ENCODE results near the gene SCP2. TPM values are rescaled to one million over a fixed set of nuclear protein-coding genes. Genes with fewer than 3 reads are reported as not detected.

The SCP2 gene
- total and polyA plus RNA-seq, 9 donors: 69.7 to 85.3 (median 75.2) TPM

DNA sequence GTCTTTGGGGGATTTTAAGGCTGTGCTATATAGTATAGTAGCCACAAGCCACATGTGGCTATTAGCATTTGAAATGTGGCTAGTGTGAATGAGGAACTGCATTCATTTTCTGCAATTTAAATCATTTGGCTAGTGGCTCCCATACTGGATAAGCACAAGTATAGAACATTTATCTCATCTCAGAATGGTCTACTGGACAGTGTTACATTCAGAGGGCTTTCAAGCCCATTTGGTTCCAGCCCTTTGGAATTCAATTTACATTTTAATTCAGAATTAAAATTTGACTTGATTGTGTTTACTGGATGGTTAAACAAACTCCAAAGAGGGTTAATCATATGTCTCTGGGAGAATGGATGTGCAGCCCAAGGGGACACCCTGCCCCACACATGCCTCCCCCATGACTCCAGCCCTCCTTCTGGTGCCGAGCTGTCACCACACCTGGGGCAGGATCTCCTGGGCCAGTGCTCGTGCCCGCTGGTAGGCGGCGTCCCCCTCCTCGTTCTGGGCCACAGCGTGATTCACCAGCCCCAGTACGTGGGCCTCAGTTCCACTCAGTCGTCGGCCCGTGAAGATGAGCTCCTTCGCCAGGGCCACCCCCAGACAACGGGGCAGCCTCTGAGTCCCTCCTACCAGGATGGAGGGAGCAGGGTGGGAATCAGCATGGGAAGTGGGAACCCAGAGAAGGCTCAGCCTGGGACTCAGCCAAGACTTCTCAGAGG, 22.7 kb upstream of the SCP2 start:
- Histone ChIP-seq H3K4me1 (ENCODE audit: control insufficient read depth, insufficient read depth, low read length) (peaks cover 18% of the 10 kb centered on the region), H3K36me3 (ENCODE audit: control insufficient read depth, insufficient read depth, low read length) (no peaks in the 10 kb centered on the region), H3K27ac (ENCODE audit: low read length) (peak overlapping the region; percentile 85), H3K4me3 (ENCODE audit: low read length) (no peak overlapping the region), H3K9me3 (replicated peaks; ENCODE audit: control insufficient read depth, low read depth, low read length) (no peaks in the 10 kb centered on the region), H3K27me3 (ENCODE audit: control insufficient read depth, insufficient read depth, low read length) (no peaks in the 10 kb centered on the region)
- no peak for DNase-seq
- WGBS (ENCODE audit: insufficient coverage): 90% methylated on average over 7 of the region's 13 CpGs

DNA sequence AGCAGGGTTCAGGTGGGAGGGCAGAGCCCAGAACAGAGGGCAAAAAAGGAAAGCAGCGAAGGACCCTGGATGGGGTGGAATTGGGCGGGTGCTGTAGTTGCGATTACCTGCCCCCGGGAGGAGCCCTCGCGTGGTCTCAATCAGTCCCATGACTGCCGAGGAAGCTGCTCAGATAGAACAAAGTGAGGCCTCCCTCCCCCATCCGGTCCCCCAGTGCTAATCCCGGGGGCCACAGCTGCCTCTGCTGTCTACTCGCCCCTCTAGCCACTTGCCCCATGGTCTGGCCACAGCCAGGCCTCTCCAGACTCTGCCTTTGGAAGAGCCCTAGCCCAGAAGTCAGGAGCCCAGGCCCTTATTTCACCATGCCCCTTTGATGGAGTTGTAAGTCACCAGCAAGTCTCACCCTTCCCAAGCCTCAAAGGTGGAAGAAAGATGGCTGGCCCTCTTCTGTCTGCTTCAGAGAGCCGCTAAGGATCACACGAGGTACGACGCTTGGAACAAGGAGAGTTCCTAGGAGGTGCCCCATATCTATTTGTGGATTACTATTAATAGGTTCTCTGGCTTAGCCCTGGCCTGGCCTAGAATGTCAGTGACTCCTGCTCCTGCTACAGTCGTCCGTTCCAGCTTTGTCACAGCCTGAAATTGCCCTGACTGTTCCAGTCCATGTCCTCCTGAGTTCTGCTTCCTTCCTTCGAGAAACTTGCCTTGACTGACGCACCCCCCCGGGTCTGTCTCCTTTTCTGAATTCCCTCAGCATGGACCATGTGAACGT, 22.0 kb upstream of the SCP2 start:
- H3K27ac ChIP-seq (ENCODE audit: low read length): peak overlapping the region; percentile 85
- no peak overlapping the region for H3K4me3 ChIP-seq (ENCODE audit: low read length)
- no peaks in the 10 kb centered on the region for H3K36me3 ChIP-seq (ENCODE audit: control insufficient read depth, insufficient read depth, low read length)
- 50% methylated on average over 12 of the region's 20 CpGs for WGBS (ENCODE audit: insufficient coverage)
- H3K27me3 ChIP-seq (ENCODE audit: control insufficient read depth, insufficient read depth, low read length): no peaks in the 10 kb centered on the region
- peak; percentile 63 for DNase-seq
- H3K9me3 ChIP-seq (replicated peaks; ENCODE audit: control insufficient read depth, low read depth, low read length): no peaks in the 10 kb centered on the region
- H3K4me1 ChIP-seq (ENCODE audit: control insufficient read depth, insufficient read depth, low read length): peaks cover 18% of the 10 kb centered on the region

DNA sequence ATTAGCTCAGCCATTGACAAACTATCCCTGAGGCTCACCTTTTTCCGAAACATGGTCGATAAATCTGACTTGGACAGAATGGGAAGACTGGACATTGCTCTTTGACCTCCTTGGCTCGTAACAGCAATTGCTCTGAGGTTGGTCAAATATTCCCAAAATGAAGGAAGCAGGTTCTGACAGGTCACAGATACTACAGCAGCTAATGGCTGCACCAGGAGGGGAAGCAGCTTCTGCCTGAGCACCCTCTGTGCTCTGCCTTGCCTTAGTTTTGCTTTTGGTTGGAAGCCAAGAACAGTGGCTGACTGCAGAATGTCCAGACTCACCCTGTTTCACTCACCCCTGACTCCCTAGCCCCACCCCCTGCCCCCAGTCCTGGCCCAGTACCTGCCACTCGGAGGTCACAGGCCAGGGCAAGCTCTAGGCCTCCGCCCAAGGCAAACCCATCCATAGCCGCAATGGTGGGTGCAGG, 20.9 kb upstream of the SCP2 start:
- WGBS (ENCODE audit: insufficient coverage): 87% methylated on average over 5 of the region's 6 CpGs
- Histone ChIP-seq H3K4me1 (ENCODE audit: control insufficient read depth, insufficient read depth, low read length) (peaks cover 18% of the 10 kb centered on the region), H3K9me3 (replicated peaks; ENCODE audit: control insufficient read depth, low read depth, low read length) (no peaks in the 10 kb centered on the region), H3K4me3 (ENCODE audit: low read length) (no peak overlapping the region), H3K36me3 (ENCODE audit: control insufficient read depth, insufficient read depth, low read length) (no peaks in the 10 kb centered on the region), H3K27me3 (ENCODE audit: control insufficient read depth, insufficient read depth, low read length) (no peaks in the 10 kb centered on the region), H3K27ac (ENCODE audit: low read length) (peak overlapping the region; percentile 83)
- no peak for DNase-seq

DNA sequence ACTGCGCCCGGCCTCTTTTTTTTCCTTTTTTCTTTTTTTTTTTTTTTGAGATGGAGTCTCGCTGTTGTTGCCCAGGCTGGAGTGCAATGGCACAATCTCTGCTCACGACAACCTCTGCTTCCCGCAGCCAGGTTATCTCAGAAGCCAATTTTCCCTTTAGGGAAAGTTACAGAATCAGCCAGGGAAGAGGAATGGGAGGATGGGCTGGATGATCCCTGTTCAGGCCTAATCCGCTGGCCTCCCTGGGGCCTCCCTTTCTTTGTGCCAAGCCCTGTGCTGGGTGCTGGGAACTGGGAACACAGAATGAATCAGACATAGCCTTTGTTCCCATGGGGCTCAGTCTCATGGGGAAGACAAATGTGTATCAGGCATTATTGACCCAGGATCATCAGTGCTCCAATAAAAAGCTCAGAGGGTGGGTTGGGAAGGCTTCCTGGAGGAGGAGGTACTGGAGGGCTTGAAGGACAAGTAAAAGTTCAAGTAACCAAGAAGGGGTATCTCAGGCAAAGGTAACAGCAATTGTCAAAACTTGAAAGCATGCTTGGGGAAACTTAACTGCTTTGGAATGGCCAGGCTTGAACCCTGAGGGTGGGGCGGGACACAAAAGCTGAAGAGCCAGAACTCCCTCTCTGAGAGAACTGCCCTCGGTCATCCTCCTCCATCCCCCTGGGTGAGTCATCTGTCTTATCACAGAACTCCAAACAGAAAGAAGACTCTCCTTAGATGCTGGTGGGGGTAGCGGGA, 19.8 kb upstream of the SCP2 start:
- no peaks in the 10 kb centered on the region for H3K27me3 ChIP-seq (ENCODE audit: control insufficient read depth, insufficient read depth, low read length)
- H3K27ac ChIP-seq (ENCODE audit: low read length): no peak overlapping the region
- peaks cover 18% of the 10 kb centered on the region for H3K4me1 ChIP-seq (ENCODE audit: control insufficient read depth, insufficient read depth, low read length)
- 86% methylated on average over 8 of the region's 9 CpGs for WGBS (ENCODE audit: insufficient coverage)
- H3K36me3 ChIP-seq (ENCODE audit: control insufficient read depth, insufficient read depth, low read length): no peaks in the 10 kb centered on the region
- no peak overlapping the region for H3K4me3 ChIP-seq (ENCODE audit: low read length)
- no peak for DNase-seq
- no peaks in the 10 kb centered on the region for H3K9me3 ChIP-seq (replicated peaks; ENCODE audit: control insufficient read depth, low read depth, low read length)

DNA sequence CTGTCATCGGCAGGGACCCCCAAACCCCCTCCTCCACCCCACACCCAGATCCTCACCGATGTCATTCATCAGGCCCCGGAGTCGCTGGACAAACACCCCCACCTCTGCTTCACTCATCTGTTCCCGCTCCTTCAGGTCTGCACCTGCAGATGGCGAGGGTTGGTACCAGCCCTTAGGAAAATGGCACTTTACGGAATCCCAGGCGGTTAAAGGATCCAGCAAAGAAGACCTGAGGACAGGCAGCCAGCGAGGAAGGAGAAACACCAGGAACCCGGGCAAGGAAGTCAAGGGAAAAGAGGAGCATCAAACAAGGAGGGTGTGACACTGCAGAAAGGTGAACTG, 19.3 kb upstream of the SCP2 start:
- DNase-seq: no peak
- Histone ChIP-seq H3K9me3 (replicated peaks; ENCODE audit: control insufficient read depth, low read depth, low read length) (no peaks in the 10 kb centered on the region), H3K27me3 (ENCODE audit: control insufficient read depth, insufficient read depth, low read length) (no peaks in the 10 kb centered on the region), H3K36me3 (ENCODE audit: control insufficient read depth, insufficient read depth, low read length) (no peaks in the 10 kb centered on the region), H3K4me1 (ENCODE audit: control insufficient read depth, insufficient read depth, low read length) (peaks cover 18% of the 10 kb centered on the region), H3K27ac (ENCODE audit: low read length) (no peak overlapping the region), H3K4me3 (ENCODE audit: low read length) (no peak overlapping the region)
- WGBS (ENCODE audit: insufficient coverage): 82% methylated on average over 9 of the region's 10 CpGs

DNA sequence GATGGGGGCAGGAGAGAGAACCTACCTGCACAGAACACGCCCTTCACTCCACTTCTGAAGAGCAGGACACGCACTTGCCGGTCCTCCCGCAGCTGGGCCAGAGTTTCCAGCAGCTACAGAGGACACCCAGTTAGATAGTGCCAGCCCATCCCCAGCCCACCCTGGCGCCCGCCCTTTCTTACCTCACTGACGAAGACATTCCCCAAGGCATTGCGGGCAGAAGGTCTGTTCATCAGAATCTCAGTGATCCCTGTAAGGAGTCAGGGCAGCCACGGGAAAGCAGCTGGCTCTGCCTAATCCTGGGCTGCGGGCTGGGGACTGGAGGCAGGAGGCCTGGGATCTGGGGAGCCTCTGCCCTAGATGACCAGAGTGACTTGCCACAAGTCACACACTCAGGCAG, 15.5 kb upstream of the SCP2 start:
- Histone ChIP-seq H3K4me1 (ENCODE audit: control insufficient read depth, insufficient read depth, low read length) (no peaks in the 10 kb centered on the region), H3K27ac (ENCODE audit: low read length) (no peak overlapping the region), H3K36me3 (ENCODE audit: control insufficient read depth, insufficient read depth, low read length) (peaks cover 5% of the 10 kb centered on the region), H3K4me3 (ENCODE audit: low read length) (no peak overlapping the region), H3K27me3 (ENCODE audit: control insufficient read depth, insufficient read depth, low read length) (no peaks in the 10 kb centered on the region), H3K9me3 (replicated peaks; ENCODE audit: control insufficient read depth, low read depth, low read length) (no peaks in the 10 kb centered on the region)
- 90% methylated on average over 8 of the region's 10 CpGs for WGBS (ENCODE audit: insufficient coverage)
- DNase-seq: no peak

DNA sequence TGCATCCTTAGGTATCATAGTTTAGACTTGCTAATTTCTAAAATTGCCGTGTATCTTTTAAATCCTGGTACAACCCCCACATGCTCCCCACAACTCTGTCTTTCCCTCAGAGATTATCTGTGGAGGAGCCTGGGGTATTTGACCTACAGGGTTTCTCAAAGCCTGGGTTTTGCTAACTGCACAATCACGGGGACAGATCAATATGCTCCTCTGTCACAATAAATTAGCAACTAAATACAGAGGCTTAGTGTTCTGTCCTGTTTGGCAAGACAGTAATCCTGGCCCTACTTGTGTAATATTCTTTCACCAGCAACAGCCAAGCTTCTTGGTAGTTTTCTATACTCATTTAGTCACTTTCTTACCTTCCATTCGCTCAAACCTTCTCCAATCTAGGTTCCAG, 14.1 kb upstream of the SCP2 start:
- H3K27me3 ChIP-seq (ENCODE audit: control insufficient read depth, insufficient read depth, low read length): no peaks in the 10 kb centered on the region
- no peak overlapping the region for H3K4me3 ChIP-seq (ENCODE audit: low read length)
- no peaks in the 10 kb centered on the region for H3K4me1 ChIP-seq (ENCODE audit: control insufficient read depth, insufficient read depth, low read length)
- DNase-seq: no peak
- peaks cover 5% of the 10 kb centered on the region for H3K36me3 ChIP-seq (ENCODE audit: control insufficient read depth, insufficient read depth, low read length)
- no peaks in the 10 kb centered on the region for H3K9me3 ChIP-seq (replicated peaks; ENCODE audit: control insufficient read depth, low read depth, low read length)
- no peak overlapping the region for H3K27ac ChIP-seq (ENCODE audit: low read length)
- 90% methylated on average over 2 of the region's 3 CpGs for WGBS (ENCODE audit: insufficient coverage)

DNA sequence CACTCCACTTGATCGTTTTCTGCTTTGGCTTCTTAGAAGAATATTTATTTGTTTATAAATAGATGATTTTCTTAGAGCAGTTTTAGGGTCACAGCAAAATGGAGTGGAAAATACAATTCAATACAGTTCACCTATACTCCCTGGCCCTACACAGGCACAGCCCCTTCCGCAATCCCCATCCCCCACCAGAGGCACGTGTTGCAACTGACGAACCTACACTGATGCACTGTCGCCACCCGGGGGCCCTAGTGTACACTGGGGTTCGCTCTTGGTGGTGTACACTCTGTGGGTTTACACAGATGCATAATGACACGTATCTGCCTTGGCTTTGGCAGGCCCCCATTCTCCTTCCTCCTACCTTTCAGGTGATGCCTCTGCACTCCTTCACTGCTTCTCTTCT, 13.5 kb upstream of the SCP2 start:
- Histone ChIP-seq H3K27me3 (ENCODE audit: control insufficient read depth, insufficient read depth, low read length) (no peaks in the 10 kb centered on the region), H3K27ac (ENCODE audit: low read length) (no peak overlapping the region), H3K9me3 (replicated peaks; ENCODE audit: control insufficient read depth, low read depth, low read length) (no peaks in the 10 kb centered on the region), H3K36me3 (ENCODE audit: control insufficient read depth, insufficient read depth, low read length) (peaks cover 5% of the 10 kb centered on the region), H3K4me3 (ENCODE audit: low read length) (no peak overlapping the region), H3K4me1 (ENCODE audit: control insufficient read depth, insufficient read depth, low read length) (no peaks in the 10 kb centered on the region)
- DNase-seq: no peak
- WGBS (ENCODE audit: insufficient coverage): 51% methylated on average over 7 of the region's 8 CpGs

DNA sequence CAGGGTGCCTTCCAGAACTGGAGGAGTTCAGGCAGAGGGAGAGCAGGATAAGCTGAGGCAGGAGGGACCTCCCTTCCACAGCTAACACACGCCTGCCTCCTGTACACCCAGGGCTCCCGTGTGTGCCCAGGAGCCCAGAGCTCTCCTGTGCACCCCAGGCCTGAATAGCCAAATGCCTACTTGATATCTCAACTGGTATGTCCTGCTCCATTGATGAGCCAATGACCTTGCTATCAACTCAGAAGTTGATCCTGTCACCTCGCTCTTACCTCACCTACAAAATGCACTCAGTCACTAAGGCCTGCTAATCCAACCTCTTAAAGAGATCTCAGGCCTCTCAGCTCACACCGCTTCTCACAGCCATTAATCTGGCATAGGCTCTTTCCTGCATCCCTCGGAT, 12.6 kb upstream of the SCP2 start:
- no peak overlapping the region for H3K4me3 ChIP-seq (ENCODE audit: low read length)
- H3K36me3 ChIP-seq (ENCODE audit: control insufficient read depth, insufficient read depth, low read length): peaks cover 5% of the 10 kb centered on the region
- no peak overlapping the region for H3K27ac ChIP-seq (ENCODE audit: low read length)
- H3K4me1 ChIP-seq (ENCODE audit: control insufficient read depth, insufficient read depth, low read length): no peaks in the 10 kb centered on the region
- WGBS (ENCODE audit: insufficient coverage): 62% methylated on average over 5 of the region's 5 CpGs
- DNase-seq: no peak
- no peaks in the 10 kb centered on the region for H3K9me3 ChIP-seq (replicated peaks; ENCODE audit: control insufficient read depth, low read depth, low read length)
- H3K27me3 ChIP-seq (ENCODE audit: control insufficient read depth, insufficient read depth, low read length): no peaks in the 10 kb centered on the region

DNA sequence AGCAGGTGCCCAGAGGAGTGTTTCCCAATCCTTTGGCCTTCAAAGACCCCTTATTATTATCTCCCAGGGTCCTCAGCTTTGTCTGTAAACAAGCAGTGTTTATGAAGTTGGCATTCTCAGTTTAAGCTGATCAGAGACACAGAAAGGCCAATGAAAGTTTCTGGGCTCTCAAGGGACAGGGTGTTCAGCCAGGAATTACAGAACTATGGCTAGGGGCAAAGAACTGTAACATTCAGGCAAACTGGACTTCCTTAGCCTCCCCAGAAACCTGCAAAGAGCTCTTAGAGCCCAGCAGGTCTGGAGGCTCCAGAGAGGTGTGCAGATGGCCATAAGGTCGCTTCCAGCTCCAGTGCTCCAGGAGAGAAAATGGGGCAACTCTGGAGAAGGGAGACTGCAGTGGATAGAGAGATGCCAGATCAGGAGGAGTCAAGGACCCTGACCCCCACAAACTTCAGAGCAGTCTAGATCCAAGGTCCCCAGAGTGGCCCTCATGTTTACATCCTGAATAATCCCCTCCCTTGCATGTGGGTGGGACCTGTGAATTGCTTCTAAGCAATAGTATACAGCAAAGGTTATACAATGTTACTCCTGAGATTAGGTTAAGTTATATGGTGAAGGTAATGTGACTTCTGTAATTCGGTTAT, 11.7 kb upstream of the SCP2 start:
- H3K27me3 ChIP-seq (ENCODE audit: control insufficient read depth, insufficient read depth, low read length): peaks cover 3% of the 10 kb centered on the region
- peaks cover 5% of the 10 kb centered on the region for H3K36me3 ChIP-seq (ENCODE audit: control insufficient read depth, insufficient read depth, low read length)
- WGBS (ENCODE audit: insufficient coverage): 86% methylated on average over 1 of the region's 2 CpGs
- H3K4me1 ChIP-seq (ENCODE audit: control insufficient read depth, insufficient read depth, low read length): no peaks in the 10 kb centered on the region
- H3K4me3 ChIP-seq (ENCODE audit: low read length): no peak overlapping the region
- H3K9me3 ChIP-seq (replicated peaks; ENCODE audit: control insufficient read depth, low read depth, low read length): no peaks in the 10 kb centered on the region
- no peak overlapping the region for H3K27ac ChIP-seq (ENCODE audit: low read length)
- no peak for DNase-seq

Data from muscle of leg (tissue), 11 donors.